ENCODE data around the gene TBX2.

The TBX2 gene

GRCh38 chr17:61412860-61413660 is 13.4 kb downstream of the TBX2 start:
- H3K9me2 ChIP-seq (replicated peaks; ENCODE audit: control insufficient read depth, low read length): no peaks in the 10 kb centered on the region
- H3K27ac ChIP-seq (ENCODE audit: low read depth, low read length): no peak overlapping the region
- no peaks in the 10 kb centered on the region for H3K9me3 ChIP-seq (ENCODE audit: control insufficient read depth, insufficient read depth, low read length)
- TF ChIP-seq CTCF (IDR thresholded peaks at IDR 0.05; ENCODE audit: low read depth, low read length, poor library complexity, severe bottlenecking) (no peak), EZH2phosphoT487 (IDR thresholded peaks at IDR 0.05; ENCODE audit: borderline replicate concordance, low read length) (no peak)
- H3F3A ChIP-seq (ENCODE audit: control insufficient read depth, insufficient read depth): no peaks in the 10 kb centered on the region
- no peaks in the 10 kb centered on the region for H3K36me3 ChIP-seq (ENCODE audit: control insufficient read depth, low read length)
- no peaks in the 10 kb centered on the region for H4K20me1 ChIP-seq (ENCODE audit: control insufficient read depth, insufficient read depth, low read depth, low read length)
- H3K27me3 ChIP-seq (ENCODE audit: control insufficient read depth, low read length): peaks cover 44% of the 10 kb centered on the region
- peak overlapping the region; percentile 78 for H3K4me2 ChIP-seq (ENCODE audit: low read length)
- no peaks in the 10 kb centered on the region for H3K79me2 ChIP-seq (ENCODE audit: control insufficient read depth, low read length)
- peaks cover 15% of the 10 kb centered on the region for H3K4me1 ChIP-seq (ENCODE audit: control insufficient read depth, low read length)
- H3K4me3 ChIP-seq (ENCODE audit: low read length): peak overlapping the region; percentile 69

GRCh38 chr17:61413661-61414126 is 14.1 kb downstream of the TBX2 start:
- no peak overlapping the region for H3K27ac ChIP-seq (ENCODE audit: low read depth, low read length)
- H3F3A ChIP-seq (ENCODE audit: control insufficient read depth, insufficient read depth): no peaks in the 10 kb centered on the region
- no peaks in the 10 kb centered on the region for H3K9me3 ChIP-seq (ENCODE audit: control insufficient read depth, insufficient read depth, low read length)
- H3K27me3 ChIP-seq (ENCODE audit: control insufficient read depth, low read length): peaks cover 37% of the 10 kb centered on the region
- H3K36me3 ChIP-seq (ENCODE audit: control insufficient read depth, low read length): no peaks in the 10 kb centered on the region
- H3K4me3 ChIP-seq (ENCODE audit: low read length): no peak overlapping the region
- TF ChIP-seq EZH2phosphoT487 (IDR thresholded peaks at IDR 0.05; ENCODE audit: borderline replicate concordance, low read length) (no peak), CTCF (IDR thresholded peaks at IDR 0.05; ENCODE audit: low read depth, low read length, poor library complexity, severe bottlenecking) (no peak)
- H4K20me1 ChIP-seq (ENCODE audit: control insufficient read depth, insufficient read depth, low read depth, low read length): no peaks in the 10 kb centered on the region
- peaks cover 15% of the 10 kb centered on the region for H3K4me1 ChIP-seq (ENCODE audit: control insufficient read depth, low read length)
- no peaks in the 10 kb centered on the region for H3K9me2 ChIP-seq (replicated peaks; ENCODE audit: control insufficient read depth, low read length)
- no peaks in the 10 kb centered on the region for H3K79me2 ChIP-seq (ENCODE audit: control insufficient read depth, low read length)
- no peak overlapping the region for H3K4me2 ChIP-seq (ENCODE audit: low read length)

GRCh38 chr17:61414141-61414935 is 14.7 kb downstream of the TBX2 start:
- H3K27me3 ChIP-seq (ENCODE audit: control insufficient read depth, low read length): peaks cover 31% of the 10 kb centered on the region
- H3K4me1 ChIP-seq (ENCODE audit: control insufficient read depth, low read length): peaks cover 12% of the 10 kb centered on the region
- H3K36me3 ChIP-seq (ENCODE audit: control insufficient read depth, low read length): no peaks in the 10 kb centered on the region
- H3K79me2 ChIP-seq (ENCODE audit: control insufficient read depth, low read length): no peaks in the 10 kb centered on the region
- H3K9me3 ChIP-seq (ENCODE audit: control insufficient read depth, insufficient read depth, low read length): no peaks in the 10 kb centered on the region
- H3K4me3 ChIP-seq (ENCODE audit: low read length): no peak overlapping the region
- TF ChIP-seq EZH2phosphoT487 (IDR thresholded peaks at IDR 0.05; ENCODE audit: borderline replicate concordance, low read length) (no peak), CTCF (IDR thresholded peaks at IDR 0.05; ENCODE audit: low read depth, low read length, poor library complexity, severe bottlenecking) (no peak)
- H3K9me2 ChIP-seq (replicated peaks; ENCODE audit: control insufficient read depth, low read length): no peaks in the 10 kb centered on the region
- H3K4me2 ChIP-seq (ENCODE audit: low read length): no peak overlapping the region
- no peaks in the 10 kb centered on the region for H3F3A ChIP-seq (ENCODE audit: control insufficient read depth, insufficient read depth)
- no peak overlapping the region for H3K27ac ChIP-seq (ENCODE audit: low read depth, low read length)
- no peaks in the 10 kb centered on the region for H4K20me1 ChIP-seq (ENCODE audit: control insufficient read depth, insufficient read depth, low read depth, low read length)
